Mesothelial cell of epicardium (in vitro differentiated cells): Measurements from ENCODE around the gene LETM1. TPM values are rescaled to one million over a fixed set of nuclear protein-coding genes. Genes with fewer than 3 reads are reported as not detected.

Source experiments
- DNase-seq, 2 experiments: peaks; one replicate each; pipeline ENCODE4 v3.0.0; 2021; ENCODE audit warnings: low spot score in 2 of 2; ENCODE audit not compliant: unreplicated experiment in 2 of 2
- H3K27ac Mint-ChIP-seq: 2 replicates; pipeline ENCODE4 v1.8.0; 2021; ENCODE audit warnings: mixed read lengths
- H3K27me3 Mint-ChIP-seq: 2 replicates; pipeline ENCODE4 v1.8.0; 2021; ENCODE audit warnings: low read depth, mixed read lengths
- H3K36me3 Mint-ChIP-seq: 2 replicates; pipeline ENCODE4 v1.8.0; 2021; ENCODE audit warnings: mixed read lengths
- H3K4me1 Mint-ChIP-seq: 2 replicates; pipeline ENCODE4 v1.8.0; 2021; ENCODE audit warnings: mixed read lengths
- H3K4me3 Mint-ChIP-seq: 2 replicates; pipeline ENCODE4 v1.8.0; 2021; ENCODE audit warnings: mild to moderate bottlenecking, moderate library complexity, mixed read lengths
- H3K9me3 Mint-ChIP-seq: 2 replicates; pipeline ENCODE4 v1.8.0; 2021; ENCODE audit warnings: mixed read lengths
- CTCF ChIP-seq: fragments of 200-600 bp; sonication (generic); IDR thresholded peaks from one replicate; pipeline ENCODE4 v1.5.0; 2021; ENCODE audit warnings: antibody characterized with exemption; ENCODE audit not compliant: unreplicated experiment
- total RNA-seq: library from RNA; stranded (reverse); gene quantifications from 3 replicates; pipeline ENCODE4 v1.2.1, GENCODE V29; 2021

LETM1 gene
- total RNA-seq, 1 donor from 2014 or later = 48.7 TPM

- no peaks in the 10 kb centered on the region for H3K9me3 Mint-ChIP-seq
- peak overlapping the region; percentile 67 for H3K27ac Mint-ChIP-seq
- TF ChIP-seq CTCF = no peak
- peaks cover 2% of the 10 kb centered on the region for H3K36me3 Mint-ChIP-seq
- peaks cover 2% of the 10 kb centered on the region for H3K27me3 Mint-ChIP-seq
- H3K4me3 Mint-ChIP-seq = peak overlapping the region; percentile 74
- DNase-seq = peak in 1 of 2 experiments; percentile 45
- H3K4me1 Mint-ChIP-seq = peaks cover 21% of the 10 kb centered on the region
Measured at GRCh38 chr4:1856943-1857699, 1.2 kb upstream of the LETM1 start.

- H3K4me1 Mint-ChIP-seq = peaks cover 18% of the 10 kb centered on the region
- H3K27me3 Mint-ChIP-seq = no peaks in the 10 kb centered on the region
- H3K27ac Mint-ChIP-seq = peak overlapping the region; percentile 56
- DNase-seq = peak in 1 of 2 experiments; percentile 58
- no peaks in the 10 kb centered on the region for H3K9me3 Mint-ChIP-seq
- peaks cover 2% of the 10 kb centered on the region for H3K36me3 Mint-ChIP-seq
- H3K4me3 Mint-ChIP-seq = peak overlapping the region; percentile 70
- no peak for TF ChIP-seq CTCF
Measured at GRCh38 chr4:1855333-1856070, 454 bp downstream of the LETM1 start.

GRCh38 chr4:1854752-1855151 is 1.2 kb downstream of the LETM1 start:
- TF ChIP-seq CTCF = no peak
- no peaks in the 10 kb centered on the region for H3K9me3 Mint-ChIP-seq

GRCh38 chr4:1852904-1853623 is 2.9 kb downstream of the LETM1 start:
- no peaks in the 10 kb centered on the region for H3K9me3 Mint-ChIP-seq
- H3K27ac Mint-ChIP-seq = peak overlapping the region; percentile 50
- peaks cover 4% of the 10 kb centered on the region for H3K36me3 Mint-ChIP-seq
- TF ChIP-seq CTCF = no peak
- H3K4me3 Mint-ChIP-seq = peak overlapping the region; percentile 33
- DNase-seq = no peak
- H3K4me1 Mint-ChIP-seq = peaks cover 18% of the 10 kb centered on the region
- no peaks in the 10 kb centered on the region for H3K27me3 Mint-ChIP-seq

More at GRCh38 chr4:1854752-1855151, 1.2 kb downstream of the LETM1 start:
- peak overlapping the region; percentile 70 for H3K4me3 Mint-ChIP-seq
- peaks cover 18% of the 10 kb centered on the region for H3K4me1 Mint-ChIP-seq
- H3K27me3 Mint-ChIP-seq = no peaks in the 10 kb centered on the region
- DNase-seq = no peak
- H3K27ac Mint-ChIP-seq = peak overlapping the region; percentile 56
- H3K36me3 Mint-ChIP-seq = peaks cover 2% of the 10 kb centered on the region

GRCh38 chr4:1851575-1852410 is 4.2 kb downstream of the LETM1 start:
- Mint-ChIP-seq H3K9me3 (no peaks in the 10 kb centered on the region), H3K36me3 (peaks cover 7% of the 10 kb centered on the region), H3K27ac (no peak overlapping the region), H3K4me3 (no peak overlapping the region), H3K27me3 (no peaks in the 10 kb centered on the region), H3K4me1 (peaks cover 11% of the 10 kb centered on the region)
- no peak for TF ChIP-seq CTCF
- no peak for DNase-seq
